Astrocyte of the cerebellum (primary cell): ENCODE data around the gene RBM28.

Experiments
- DNase-seq: peaks from one replicate; pipeline ENCODE4 v3.0.0-alpha.2; 2011; ENCODE audit warnings: low read depth
- H3K4me3 ChIP-seq: 2 replicates; pipeline ENCODE4 v1.5.1; 2011; ENCODE audit warnings: mild to moderate bottlenecking, low read depth, low read length, moderate library complexity
- CTCF ChIP-seq: IDR thresholded peaks from 2 replicates; pipeline ENCODE4 v1.5.1; 2012; ENCODE audit warnings: low read length, low read depth, moderate library complexity, mild to moderate bottlenecking; ENCODE audit errors: missing control alignments
- in situ Hi-C: cut with HindIII; loops from 2 replicates; pipeline ENCODE4 v1.10.0; 2017; ENCODE audit warnings: low sequenced_read_pairs

RBM28 gene

GRCh38 chr7:128373606-128374005 is 29.9 kb upstream of the RBM28 start:
- in situ Hi-C loops, result no loop called here
- DNase-seq, result no peak
- no peak overlapping the region for H3K4me3 ChIP-seq
- TF ChIP-seq CTCF, result no peak

GRCh38 chr7:128370491-128370890 is 26.8 kb upstream of the RBM28 start:
- no peak for DNase-seq
- in situ Hi-C loops, result no loop called here
- no peak overlapping the region for H3K4me3 ChIP-seq
- TF ChIP-seq CTCF, result no peak

GRCh38 chr7:128366986-128367385 is 23.3 kb upstream of the RBM28 start:
- no peak overlapping the region for H3K4me3 ChIP-seq
- DNase-seq, result no peak
- TF ChIP-seq CTCF, result no peak
- in situ Hi-C loops, result no loop called here

GRCh38 chr7:128366300-128366699 is 22.6 kb upstream of the RBM28 start:
- no peak overlapping the region for H3K4me3 ChIP-seq
- in situ Hi-C loops, result no loop called here
- no peak for DNase-seq
- TF ChIP-seq CTCF, result no peak

- TF ChIP-seq CTCF, result no peak
- H3K4me3 ChIP-seq, result no peak overlapping the region
- DNase-seq, result no peak
- in situ Hi-C loops, result no loop called here
These were observed 21.7 kb upstream of the RBM28 start for GRCh38 chr7:128365432-128365831.

- DNase-seq, result no peak
- H3K4me3 ChIP-seq, result no peak overlapping the region
- no peak for TF ChIP-seq CTCF
- in situ Hi-C loops, result no loop called here
These were observed 20.6 kb upstream of the RBM28 start for GRCh38 chr7:128364166-128364870.

GRCh38 chr7:128363261-128363721 is 19.6 kb upstream of the RBM28 start:
- H3K4me3 ChIP-seq, result no peak overlapping the region
- in situ Hi-C loops, result no loop called here
- TF ChIP-seq CTCF, result no peak
- no peak for DNase-seq
